PFSK-1 (cell line): ENCODE measurements around the gene OSBPL6.

Experiments
- FOXP2 ChIP-seq: optimal IDR thresholded peaks from 2 replicates; pipeline ENCODE3; 2011; ENCODE audit warnings: borderline replicate concordance, control low read depth, inconsistent platforms; ENCODE audit not compliant: insufficient read depth; ENCODE audit errors: extremely low read length, extremely low read depth
- POLR2AphosphoS5 ChIP-seq: IDR thresholded peaks from 2 replicates; pipeline ENCODE4 v1.6.1; 2012; ENCODE audit warnings: low read depth, mild to moderate bottlenecking, control low read depth, low read length, moderate library complexity
- SIN3A ChIP-seq: IDR thresholded peaks from 2 replicates; pipeline ENCODE4 v1.6.1; 2012; ENCODE audit warnings: mild to moderate bottlenecking, low read length, moderate library complexity, borderline replicate concordance; ENCODE audit not compliant: insufficient read depth
- TAF1 ChIP-seq: IDR thresholded peaks from 2 replicates; pipeline ENCODE4 v1.6.1; 2012; ENCODE audit warnings: low read length, control low read depth, borderline replicate concordance; ENCODE audit not compliant: insufficient read depth
- TF ChIP-seq, protein P1 (sequence below), 2 experiments: IDR thresholded peaks; 2 replicates each; pipeline versions ENCODE4 v1.6.1 to v1.8.0; 2011 to 2012; ENCODE audit warnings: low read depth in 2 of 2, low read length in 2 of 2, control low read depth in 1 of 2, inconsistent platforms in 1 of 2, mild to moderate bottlenecking in 1 of 2, moderate library complexity in 1 of 2; ENCODE audit not compliant: insufficient read depth in 1 of 2

The OSBPL6 gene

DNA sequence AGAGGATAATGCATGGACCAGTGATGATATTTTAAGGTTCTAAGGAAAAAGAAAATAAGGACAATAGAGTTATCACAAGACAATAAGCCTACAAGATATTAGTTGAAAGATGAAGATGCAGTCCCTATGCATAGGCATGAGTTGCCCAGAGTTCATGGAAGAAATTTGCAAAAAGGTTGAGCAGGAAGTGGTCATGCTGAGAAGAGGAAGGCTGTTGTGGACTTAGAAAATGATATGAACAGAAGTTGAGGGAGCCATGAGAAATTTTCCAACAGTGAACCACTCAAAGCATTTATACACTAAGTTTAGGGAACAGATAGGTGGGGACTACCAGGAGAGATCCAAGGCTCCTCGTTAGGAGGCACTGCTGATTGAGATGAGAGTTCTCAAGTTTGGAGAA is 3.5 kb downstream of the OSBPL6 start:
- TF ChIP-seq POLR2AphosphoS5, result no peak
- no peak for TF ChIP-seq FOXP2
- TF ChIP-seq, protein P1, sequence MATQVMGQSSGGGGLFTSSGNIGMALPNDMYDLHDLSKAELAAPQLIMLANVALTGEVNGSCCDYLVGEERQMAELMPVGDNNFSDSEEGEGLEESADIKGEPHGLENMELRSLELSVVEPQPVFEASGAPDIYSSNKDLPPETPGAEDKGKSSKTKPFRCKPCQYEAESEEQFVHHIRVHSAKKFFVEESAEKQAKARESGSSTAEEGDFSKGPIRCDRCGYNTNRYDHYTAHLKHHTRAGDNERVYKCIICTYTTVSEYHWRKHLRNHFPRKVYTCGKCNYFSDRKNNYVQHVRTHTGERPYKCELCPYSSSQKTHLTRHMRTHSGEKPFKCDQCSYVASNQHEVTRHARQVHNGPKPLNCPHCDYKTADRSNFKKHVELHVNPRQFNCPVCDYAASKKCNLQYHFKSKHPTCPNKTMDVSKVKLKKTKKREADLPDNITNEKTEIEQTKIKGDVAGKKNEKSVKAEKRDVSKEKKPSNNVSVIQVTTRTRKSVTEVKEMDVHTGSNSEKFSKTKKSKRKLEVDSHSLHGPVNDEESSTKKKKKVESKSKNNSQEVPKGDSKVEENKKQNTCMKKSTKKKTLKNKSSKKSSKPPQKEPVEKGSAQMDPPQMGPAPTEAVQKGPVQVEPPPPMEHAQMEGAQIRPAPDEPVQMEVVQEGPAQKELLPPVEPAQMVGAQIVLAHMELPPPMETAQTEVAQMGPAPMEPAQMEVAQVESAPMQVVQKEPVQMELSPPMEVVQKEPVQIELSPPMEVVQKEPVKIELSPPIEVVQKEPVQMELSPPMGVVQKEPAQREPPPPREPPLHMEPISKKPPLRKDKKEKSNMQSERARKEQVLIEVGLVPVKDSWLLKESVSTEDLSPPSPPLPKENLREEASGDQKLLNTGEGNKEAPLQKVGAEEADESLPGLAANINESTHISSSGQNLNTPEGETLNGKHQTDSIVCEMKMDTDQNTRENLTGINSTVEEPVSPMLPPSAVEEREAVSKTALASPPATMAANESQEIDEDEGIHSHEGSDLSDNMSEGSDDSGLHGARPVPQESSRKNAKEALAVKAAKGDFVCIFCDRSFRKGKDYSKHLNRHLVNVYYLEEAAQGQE (IDR thresholded peaks at IDR 0.05; ENCODE audit: insufficient read depth in 1 of 2, low read depth in 2 of 2, low read length in 2 of 2), result no peak
- no peak for TF ChIP-seq SIN3A
- no peak for TF ChIP-seq TAF1

DNA sequence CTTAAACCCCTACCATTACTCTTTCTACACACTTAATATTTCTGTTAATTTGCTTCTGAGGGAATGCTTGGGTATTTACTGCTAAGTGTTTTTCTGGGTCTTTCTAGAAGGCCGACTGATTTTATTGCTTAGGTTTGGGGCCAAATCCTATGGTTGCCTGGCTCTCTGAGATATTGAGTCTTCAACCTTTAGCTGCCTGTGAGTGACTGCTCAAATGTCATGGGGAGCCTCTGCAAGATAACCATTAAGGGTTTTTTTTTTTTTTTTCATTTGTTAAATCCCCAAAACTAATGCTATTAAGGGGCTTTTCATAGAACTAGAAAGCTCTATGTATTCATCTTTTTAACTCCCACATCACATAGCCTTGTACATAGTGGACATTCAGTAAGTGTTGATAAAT is 5.0 kb downstream of the OSBPL6 start:
- TF ChIP-seq FOXP2, result no peak
- no peak for TF ChIP-seq POLR2AphosphoS5
- no peak for TF ChIP-seq TAF1
- TF ChIP-seq, protein P1 (IDR thresholded peaks at IDR 0.05; ENCODE audit: insufficient read depth in 1 of 2, low read depth in 2 of 2, low read length in 2 of 2), result no peak
- TF ChIP-seq SIN3A, result no peak

DNA sequence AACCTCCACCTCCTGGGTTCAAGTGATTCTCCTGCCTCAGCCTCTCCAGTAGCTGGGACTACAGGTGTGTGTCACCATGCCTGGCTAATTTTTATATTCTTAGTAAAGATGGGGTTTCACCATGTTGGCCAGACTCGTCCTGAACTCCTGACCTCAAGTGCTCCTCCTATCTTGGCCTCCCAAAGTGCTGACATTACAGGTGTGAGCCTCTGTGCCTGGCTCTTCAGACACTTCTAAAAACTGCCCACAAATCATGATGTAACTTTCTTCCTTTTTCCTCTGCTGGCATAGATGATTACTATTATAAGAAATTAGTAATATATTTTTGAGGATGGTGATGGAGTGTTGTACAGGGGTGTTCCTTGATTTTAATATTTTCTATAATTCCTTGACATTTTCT is 6.0 kb downstream of the OSBPL6 start:
- TF ChIP-seq FOXP2 (no peak), TAF1 (no peak), SIN3A (no peak), POLR2AphosphoS5 (no peak)

DNA sequence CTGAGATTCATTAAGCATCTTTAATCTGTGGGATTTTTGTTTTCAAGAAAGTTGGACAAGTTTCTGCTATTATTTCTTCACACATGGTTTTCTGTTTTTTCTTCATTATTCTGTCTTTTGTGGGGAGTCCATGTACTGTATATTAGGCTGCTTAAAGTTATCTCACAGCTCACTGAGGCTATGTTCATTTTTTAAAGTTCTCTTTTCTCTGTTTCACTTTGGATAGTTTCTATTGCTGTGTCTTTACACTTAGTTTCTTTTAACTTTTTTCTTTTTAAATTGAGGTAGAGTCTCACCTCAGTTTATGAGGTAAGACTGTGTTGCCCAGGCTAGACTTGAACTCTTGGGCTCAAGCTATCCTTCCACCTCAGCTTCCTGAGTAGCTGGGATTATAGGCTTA is 8.6 kb downstream of the OSBPL6 start:
- TF ChIP-seq FOXP2, result no peak
- no peak for TF ChIP-seq POLR2AphosphoS5
- TF ChIP-seq SIN3A, result no peak

DNA sequence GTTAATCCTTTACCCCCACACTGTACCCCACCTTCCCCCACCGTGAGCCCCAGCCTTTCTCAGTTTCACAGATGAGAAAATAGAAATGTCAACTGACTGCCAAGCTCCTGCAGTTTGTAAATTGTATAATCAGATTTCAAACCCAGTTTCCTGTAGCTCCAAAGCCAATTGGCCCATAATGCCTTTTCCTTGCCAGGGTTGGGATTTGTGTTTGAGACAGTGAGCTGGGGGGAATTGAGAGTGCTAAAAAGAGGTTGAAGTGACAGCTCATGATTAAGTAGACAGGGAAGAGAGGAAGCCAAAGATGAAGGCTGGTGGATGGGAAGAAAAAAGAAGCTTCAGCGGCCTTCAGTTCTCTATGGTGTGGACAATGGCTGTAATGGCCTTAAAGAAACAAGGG is 10.7 kb downstream of the OSBPL6 start:
- TF ChIP-seq, protein P1 (IDR thresholded peaks at IDR 0.05; ENCODE audit: insufficient read depth in 1 of 2, low read depth in 2 of 2, low read length in 2 of 2), result no peak
- TF ChIP-seq SIN3A, result 0 out of 2 replicates have a peak, but pooled peaks have one; percentile 20

DNA sequence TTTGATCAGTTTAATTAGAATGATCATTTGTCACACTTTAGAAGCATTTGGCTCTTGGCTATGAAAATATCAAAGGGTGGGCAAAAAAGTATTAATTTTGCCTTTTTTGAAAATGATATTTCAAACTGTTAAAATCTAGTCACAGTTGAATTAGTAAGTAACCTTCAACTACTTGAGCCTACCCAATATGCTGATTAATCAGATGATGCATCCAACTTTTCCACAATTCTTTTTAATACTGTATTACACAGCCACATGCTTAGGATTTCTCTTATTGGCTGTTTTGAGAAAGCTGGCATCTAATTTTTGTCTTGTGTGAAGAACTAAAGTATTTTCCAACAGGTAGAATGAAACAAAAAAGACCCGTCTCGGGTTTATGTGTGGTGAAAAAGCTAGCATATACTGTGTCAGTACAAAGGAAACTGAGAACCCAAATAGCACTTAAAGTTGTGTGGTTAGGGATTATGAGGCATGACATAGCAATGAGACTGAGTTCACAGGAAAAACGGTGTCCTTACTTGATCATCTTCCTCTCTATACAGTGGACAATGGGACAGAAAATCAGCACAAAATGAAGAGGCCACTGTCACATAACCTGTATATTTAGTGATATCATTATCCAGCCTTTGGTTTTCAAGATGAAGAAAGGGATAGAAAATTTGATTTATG is 11.7 kb downstream of the OSBPL6 start:
- TF ChIP-seq TAF1, result no peak
- TF ChIP-seq POLR2AphosphoS5, result no peak
- TF ChIP-seq, protein P1 (IDR thresholded peaks at IDR 0.05; ENCODE audit: insufficient read depth in 1 of 2, low read depth in 2 of 2, low read length in 2 of 2), result no peak
- no peak for TF ChIP-seq SIN3A
- TF ChIP-seq FOXP2, result no peak
